H1 (cell line): ENCODE results near the gene ANAPC2.

ENCODE experiments used
- CEBPB ChIP-seq: IDR thresholded peaks from 2 replicates; pipeline ENCODE4 v1.6.1; 2012; ENCODE audit warnings: low read depth, low read length
- CTCF ChIP-seq, 3 experiments: IDR thresholded peaks; 1 replicate in 2 of 3; 2 replicates in 1 of 3; pipeline versions ENCODE4 v1.5.1 to v1.6.1; 2011; ENCODE audit warnings: low read length in 3 of 3, mild to moderate bottlenecking in 3 of 3, inconsistent platforms in 2 of 3, low read depth in 1 of 3, moderate library complexity in 1 of 3; ENCODE audit not compliant: insufficient read depth in 1 of 3; ENCODE audit errors: control extremely low read depth in 1 of 3
- FOSL1 ChIP-seq: IDR thresholded peaks from 2 replicates; pipeline ENCODE4 v1.6.1; 2011; ENCODE audit warnings: mild to moderate bottlenecking, low read depth, low read length, moderate library complexity; ENCODE audit not compliant: insufficient read depth
- HDAC2 ChIP-seq, 2 experiments: fragments of 300-600 bp in 1 of 2; sonication (generic) in 1 of 2; IDR thresholded peaks; 2 replicates each; pipeline ENCODE4 v1.6.1; 2011 to 2012; ENCODE audit warnings: low read depth in 2 of 2, low read length in 2 of 2, mild to moderate bottlenecking in 2 of 2, moderate library complexity in 2 of 2, borderline replicate concordance in 1 of 2, inconsistent platforms in 1 of 2
- PHF8 ChIP-seq: fragments of 200-600 bp; sonication (generic); conservative IDR thresholded peaks from 2 replicates; pipeline ENCODE4 v1.7.1; 2012; ENCODE audit warnings: low read depth, mild to moderate bottlenecking, inconsistent platforms, low read length, moderate library complexity
- POLR2A ChIP-seq, 2 experiments: IDR thresholded peaks; 1 replicate in 1 of 2; 2 replicates in 1 of 2; pipeline ENCODE4 v1.6.1; 2011; ENCODE audit warnings: low read depth in 2 of 2, low read length in 2 of 2, mild to moderate bottlenecking in 2 of 2; ENCODE audit errors: control extremely low read depth in 1 of 2
- POLR2AphosphoS5 ChIP-seq: IDR thresholded peaks from 2 replicates; pipeline ENCODE4 v1.6.1; 2011; ENCODE audit warnings: low read depth, low read length
- RAD21 ChIP-seq, 2 experiments: IDR thresholded peaks in 1 of 2; conservative IDR thresholded peaks in 1 of 2; 2 replicates each; pipeline ENCODE4 v1.6.1; 2011; ENCODE audit warnings: low read depth in 2 of 2, low read length in 2 of 2, improper control_type of control experiment in 1 of 2, inconsistent platforms in 1 of 2, mild to moderate bottlenecking in 1 of 2, moderate library complexity in 1 of 2
- TAF7 ChIP-seq: optimal IDR thresholded peaks from 2 replicates; pipeline ENCODE3; 2011; ENCODE audit warnings: low read depth, mild to moderate bottlenecking, inconsistent platforms, low read length, moderate library complexity, borderline replicate concordance

- TF ChIP-seq PHF8 (no peak), CTCF (IDR thresholded peaks at IDR 0.05; ENCODE audit: control extremely low read depth in 1 of 3, insufficient read depth in 1 of 3, low read depth in 1 of 3, low read length in 3 of 3) (no peak), HDAC2 (IDR thresholded peaks at IDR 0.05; ENCODE audit: borderline replicate concordance in 1 of 2, low read depth in 2 of 2, low read length in 2 of 2) (no peak), POLR2A (IDR thresholded peaks at IDR 0.05; ENCODE audit: control extremely low read depth in 1 of 2, low read depth in 2 of 2, low read length in 2 of 2) (no peak), POLR2AphosphoS5 (no peak), RAD21 (IDR thresholded peaks at IDR 0.05 in 1 of 2, conservative IDR thresholded peaks at IDR 0.05 in 1 of 2; ENCODE audit: low read depth in 2 of 2, low read length in 2 of 2) (no peak), FOSL1 (no peak), TAF7 (no peak), CEBPB (no peak)
These were observed 41.1 kb downstream of the ANAPC2 start for GRCh38 chr9:137147091-137147792.
